IPS-15b (cell line): ENCODE results near the gene POLD3.
A peak's percentile ranks its signal among the peaks of the same experiment; 100 is the strongest.

Source experiments
- H3K27me3 ChIP-seq: one replicate; pipeline ENCODE4 v1.6.1; 2013; ENCODE audit warnings: low read length; ENCODE audit not compliant: control insufficient read depth, insufficient read depth
- H3K36me3 ChIP-seq: one replicate; pipeline ENCODE4 v1.6.1; 2013; ENCODE audit warnings: low read length; ENCODE audit not compliant: control insufficient read depth, insufficient read depth
- H3K4me1 ChIP-seq: one replicate; pipeline ENCODE4 v1.6.1; 2013; ENCODE audit warnings: mild to moderate bottlenecking, low read length; ENCODE audit not compliant: control insufficient read depth, insufficient read depth
- H3K4me3 ChIP-seq: one replicate; pipeline ENCODE4 v1.5.1; 2013; ENCODE audit warnings: low read depth, low read length
- H3K9ac ChIP-seq: one replicate; pipeline ENCODE4 v1.6.1; 2013; ENCODE audit warnings: low read depth, mild to moderate bottlenecking, low read length
- H3K9me3 ChIP-seq: one replicate; pipeline ENCODE4 v1.6.1; 2013; ENCODE audit warnings: mild to moderate bottlenecking, low read length; ENCODE audit not compliant: control insufficient read depth, insufficient read depth

The POLD3 gene

GRCh38 chr11:74592063-74592440 is 330 bp upstream of the POLD3 start:
- Histone ChIP-seq H3K4me1 (no peaks in the 10 kb centered on the region), H3K9me3 (no peaks in the 10 kb centered on the region), H3K9ac (no peak overlapping the region), H3K36me3 (peaks cover 2% of the 10 kb centered on the region), H3K4me3 (peak overlapping the region; percentile 97), H3K27me3 (no peaks in the 10 kb centered on the region)

GRCh38 chr11:74593463-74593862 is 1.1 kb downstream of the POLD3 start:
- no peaks in the 10 kb centered on the region for H3K9me3 ChIP-seq
- H3K4me3 ChIP-seq, result peak overlapping the region; percentile 97
- peaks cover 2% of the 10 kb centered on the region for H3K36me3 ChIP-seq
- H3K4me1 ChIP-seq, result no peaks in the 10 kb centered on the region
- H3K9ac ChIP-seq, result peak overlapping the region; percentile 98
- H3K27me3 ChIP-seq, result no peaks in the 10 kb centered on the region

- Histone ChIP-seq H3K4me3 (no peak overlapping the region), H3K36me3 (no peaks in the 10 kb centered on the region)
Measured at GRCh38 chr11:74602637-74603556, 10.5 kb downstream of the POLD3 start.

GRCh38 chr11:74603845-74604244 is 11.5 kb downstream of the POLD3 start:
- no peak overlapping the region for H3K9ac ChIP-seq

More at GRCh38 chr11:74602637-74603556, 10.5 kb downstream of the POLD3 start:
- Histone ChIP-seq H3K27me3 (no peaks in the 10 kb centered on the region), H3K9ac (no peak overlapping the region), H3K4me1 (no peaks in the 10 kb centered on the region), H3K9me3 (no peaks in the 10 kb centered on the region)

GRCh38 chr11:74604311-74604710 is 11.9 kb downstream of the POLD3 start:
- no peaks in the 10 kb centered on the region for H3K36me3 ChIP-seq
- no peak overlapping the region for H3K9ac ChIP-seq
- no peaks in the 10 kb centered on the region for H3K27me3 ChIP-seq
- no peaks in the 10 kb centered on the region for H3K9me3 ChIP-seq
- no peaks in the 10 kb centered on the region for H3K4me1 ChIP-seq
- H3K4me3 ChIP-seq, result no peak overlapping the region

More at GRCh38 chr11:74603845-74604244, 11.5 kb downstream of the POLD3 start:
- H3K27me3 ChIP-seq, result no peaks in the 10 kb centered on the region
- H3K4me3 ChIP-seq, result no peak overlapping the region
- H3K9me3 ChIP-seq, result no peaks in the 10 kb centered on the region
- no peaks in the 10 kb centered on the region for H3K4me1 ChIP-seq
- no peaks in the 10 kb centered on the region for H3K36me3 ChIP-seq

- no peaks in the 10 kb centered on the region for H3K4me1 ChIP-seq
- no peaks in the 10 kb centered on the region for H3K27me3 ChIP-seq
- H3K9ac ChIP-seq, result no peak overlapping the region
- H3K9me3 ChIP-seq, result no peaks in the 10 kb centered on the region
- no peak overlapping the region for H3K4me3 ChIP-seq
- no peaks in the 10 kb centered on the region for H3K36me3 ChIP-seq
Measured at GRCh38 chr11:74605403-74605802, 13.0 kb downstream of the POLD3 start.

GRCh38 chr11:74608431-74608830 is 16.0 kb downstream of the POLD3 start:
- Histone ChIP-seq H3K9me3 (no peaks in the 10 kb centered on the region), H3K9ac (no peak overlapping the region), H3K4me1 (no peaks in the 10 kb centered on the region), H3K36me3 (peaks cover 8% of the 10 kb centered on the region), H3K27me3 (no peaks in the 10 kb centered on the region), H3K4me3 (no peak overlapping the region)

GRCh38 chr11:74611369-74611861 is 19.0 kb downstream of the POLD3 start:
- H3K4me3 ChIP-seq, result no peak overlapping the region
- no peaks in the 10 kb centered on the region for H3K4me1 ChIP-seq
- peaks cover 9% of the 10 kb centered on the region for H3K36me3 ChIP-seq
- H3K9ac ChIP-seq, result no peak overlapping the region
- H3K9me3 ChIP-seq, result no peaks in the 10 kb centered on the region
- no peaks in the 10 kb centered on the region for H3K27me3 ChIP-seq

GRCh38 chr11:74612877-74613276 is 20.5 kb downstream of the POLD3 start:
- H3K36me3 ChIP-seq, result peaks cover 9% of the 10 kb centered on the region
- H3K9ac ChIP-seq, result no peak overlapping the region
- H3K9me3 ChIP-seq, result no peaks in the 10 kb centered on the region
- H3K4me3 ChIP-seq, result no peak overlapping the region
- H3K4me1 ChIP-seq, result no peaks in the 10 kb centered on the region
- H3K27me3 ChIP-seq, result no peaks in the 10 kb centered on the region

- H3K9ac ChIP-seq, result no peak overlapping the region
- H3K9me3 ChIP-seq, result no peaks in the 10 kb centered on the region
- H3K36me3 ChIP-seq, result peaks cover 12% of the 10 kb centered on the region
Measured at GRCh38 chr11:74615311-74615710, 22.9 kb downstream of the POLD3 start.

GRCh38 chr11:74615988-74616387 is 23.6 kb downstream of the POLD3 start:
- no peak overlapping the region for H3K9ac ChIP-seq
- no peaks in the 10 kb centered on the region for H3K27me3 ChIP-seq
- H3K36me3 ChIP-seq, result peaks cover 12% of the 10 kb centered on the region
- no peaks in the 10 kb centered on the region for H3K9me3 ChIP-seq
- no peaks in the 10 kb centered on the region for H3K4me1 ChIP-seq
- no peak overlapping the region for H3K4me3 ChIP-seq

More at GRCh38 chr11:74615311-74615710, 22.9 kb downstream of the POLD3 start:
- Histone ChIP-seq H3K4me3 (no peak overlapping the region), H3K4me1 (no peaks in the 10 kb centered on the region), H3K27me3 (no peaks in the 10 kb centered on the region)

GRCh38 chr11:74620531-74620930 is 28.1 kb downstream of the POLD3 start:
- Histone ChIP-seq H3K27me3 (no peaks in the 10 kb centered on the region), H3K9ac (no peak overlapping the region), H3K9me3 (no peaks in the 10 kb centered on the region), H3K4me3 (no peak overlapping the region), H3K4me1 (no peaks in the 10 kb centered on the region), H3K36me3 (peaks cover 3% of the 10 kb centered on the region)
